Renal pelvis (tissue), 4 donors: ENCODE results near the gene ZCCHC7. TPM values are rescaled to one million over a fixed set of nuclear protein-coding genes. Genes with fewer than 3 reads are reported as not detected.
"Not testable (repeated sequence)": the region's sequence is repeated elsewhere in the genome, so short reads cannot be mapped to it uniquely, and the experiment has no call there.

Experiments
- DNase-seq: peaks from one replicate; pipeline ENCODE4 v3.0.0-alpha.2; 2013
- polyA plus RNA-seq, 3 donors: library from polyadenylated mRNA; unstranded; fragments of 120-200 nt; gene quantifications; one replicate each; pipeline ENCODE4 v1.2.1, GENCODE V29; 2013; ENCODE audit not compliant: insufficient read length in 3 of 3

Gene ZCCHC7
- polyA plus RNA-seq, 3 donors = 20.4 to 23.1 (median 20.7) TPM

GRCh38 chr9:37291612-37292238, 171.4 kb downstream of the ZCCHC7 start:
- not testable (repeated sequence) for DNase-seq

- DNase-seq = no peak
Measured at GRCh38 chr9:37292896-37293295, 172.5 kb downstream of the ZCCHC7 start.

- DNase-seq = no peak
Measured at GRCh38 chr9:37293664-37294524, 173.5 kb downstream of the ZCCHC7 start.

GRCh38 chr9:37295178-37295577, 174.8 kb downstream of the ZCCHC7 start:
- no peak for DNase-seq

- DNase-seq = no peak
Measured at GRCh38 chr9:37295796-37296195, 175.4 kb downstream of the ZCCHC7 start.

GRCh38 chr9:37297592-37297991, 177.2 kb downstream of the ZCCHC7 start:
- DNase-seq = no peak

GRCh38 chr9:37300620-37301019, 180.2 kb downstream of the ZCCHC7 start:
- no peak for DNase-seq

- no peak for DNase-seq
Measured at GRCh38 chr9:37301042-37301853, 180.9 kb downstream of the ZCCHC7 start.

GRCh38 chr9:37301854-37302172, 181.4 kb downstream of the ZCCHC7 start:
- no peak for DNase-seq

GRCh38 chr9:37302277-37302676, 181.9 kb downstream of the ZCCHC7 start:
- no peak for DNase-seq

GRCh38 chr9:37303272-37303671, 182.9 kb downstream of the ZCCHC7 start:
- DNase-seq = not testable (repeated sequence)

GRCh38 chr9:37309136-37309535, 188.8 kb downstream of the ZCCHC7 start:
- DNase-seq = no peak

GRCh38 chr9:37311938-37312708, 191.7 kb downstream of the ZCCHC7 start:
- no peak for DNase-seq

- no peak for DNase-seq
Measured at GRCh38 chr9:37324261-37324683, 203.9 kb downstream of the ZCCHC7 start.

- no peak for DNase-seq
Measured at GRCh38 chr9:37324691-37325490, 204.5 kb downstream of the ZCCHC7 start.

- DNase-seq = no peak
Measured at GRCh38 chr9:37325778-37326177, 205.4 kb downstream of the ZCCHC7 start.

GRCh38 chr9:37327553-37327952, 207.2 kb downstream of the ZCCHC7 start:
- DNase-seq = no peak

- no peak for DNase-seq
Measured at GRCh38 chr9:37328556-37329227, 208.3 kb downstream of the ZCCHC7 start.

GRCh38 chr9:37329576-37329975, 209.2 kb downstream of the ZCCHC7 start:
- no peak for DNase-seq

- no peak for DNase-seq
Measured at GRCh38 chr9:37331871-37332270, 211.5 kb downstream of the ZCCHC7 start.
